ENCODE data around the gene SAP30. TPM values are rescaled to one million over a fixed set of nuclear protein-coding genes. Genes with fewer than 3 reads are reported as not detected.
A peak's percentile ranks its signal among the peaks of the same experiment; 100 is the strongest.

Gene SAP30
- total RNA-seq, 1 donor from 2014 or later = 16.8 TPM

DNA sequence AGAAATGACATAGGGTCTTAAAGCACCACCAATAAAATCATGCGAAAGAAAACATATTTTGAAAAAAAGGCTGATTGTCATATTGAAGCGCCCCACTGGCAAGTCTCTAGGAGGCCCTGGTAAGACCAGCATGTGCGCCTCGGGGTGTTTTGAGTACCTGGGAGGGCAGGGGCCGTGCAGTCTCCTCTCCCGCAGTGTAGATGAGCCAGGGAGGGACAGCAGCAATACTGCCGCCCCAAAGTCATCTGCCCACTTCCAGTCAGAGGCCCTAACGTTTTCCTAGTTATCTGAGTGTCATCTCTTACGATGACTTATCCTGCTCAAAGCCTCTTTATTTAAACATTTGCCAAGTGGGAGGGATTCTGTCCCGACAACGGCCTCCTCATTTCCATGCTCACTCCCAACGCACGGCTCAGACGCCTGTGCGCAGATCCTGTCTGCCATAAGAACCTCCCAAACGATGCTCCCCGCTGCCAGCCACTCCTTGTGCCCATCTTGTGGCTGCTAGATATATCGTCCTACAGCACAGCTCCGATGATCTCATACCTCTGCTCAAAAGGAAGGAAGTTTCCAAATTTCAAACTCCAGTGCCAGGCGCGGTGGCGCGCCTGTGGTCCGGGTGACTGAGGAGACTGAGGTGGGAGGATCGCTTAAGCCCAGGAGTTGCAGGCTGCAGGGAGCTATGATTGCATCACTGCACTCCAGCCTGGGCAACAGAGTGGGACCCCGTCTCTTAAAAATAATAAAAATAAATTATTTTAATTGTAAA, 45.3 kb downstream of the SAP30 start:
- Mint-ChIP-seq H3K9me3 (no peaks in the 10 kb centered on the region), H3K36me3 (no peaks in the 10 kb centered on the region), H3K27ac (no peak overlapping the region), H3K27me3 (ENCODE audit: low read depth) (peaks cover 4% of the 10 kb centered on the region), H3K4me3 (no peak overlapping the region), H3K4me1 (peaks cover 13% of the 10 kb centered on the region)
- DNase-seq (ENCODE audit: low spot score in 2 of 2, unreplicated experiment in 2 of 2) = no peak
- TF ChIP-seq, protein P1, sequence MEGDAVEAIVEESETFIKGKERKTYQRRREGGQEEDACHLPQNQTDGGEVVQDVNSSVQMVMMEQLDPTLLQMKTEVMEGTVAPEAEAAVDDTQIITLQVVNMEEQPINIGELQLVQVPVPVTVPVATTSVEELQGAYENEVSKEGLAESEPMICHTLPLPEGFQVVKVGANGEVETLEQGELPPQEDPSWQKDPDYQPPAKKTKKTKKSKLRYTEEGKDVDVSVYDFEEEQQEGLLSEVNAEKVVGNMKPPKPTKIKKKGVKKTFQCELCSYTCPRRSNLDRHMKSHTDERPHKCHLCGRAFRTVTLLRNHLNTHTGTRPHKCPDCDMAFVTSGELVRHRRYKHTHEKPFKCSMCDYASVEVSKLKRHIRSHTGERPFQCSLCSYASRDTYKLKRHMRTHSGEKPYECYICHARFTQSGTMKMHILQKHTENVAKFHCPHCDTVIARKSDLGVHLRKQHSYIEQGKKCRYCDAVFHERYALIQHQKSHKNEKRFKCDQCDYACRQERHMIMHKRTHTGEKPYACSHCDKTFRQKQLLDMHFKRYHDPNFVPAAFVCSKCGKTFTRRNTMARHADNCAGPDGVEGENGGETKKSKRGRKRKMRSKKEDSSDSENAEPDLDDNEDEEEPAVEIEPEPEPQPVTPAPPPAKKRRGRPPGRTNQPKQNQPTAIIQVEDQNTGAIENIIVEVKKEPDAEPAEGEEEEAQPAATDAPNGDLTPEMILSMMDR (IDR thresholded peaks at IDR 0.05; ENCODE audit: unreplicated experiment) = no peak

GRCh38 chr4:173417833-173418232, 47.1 kb downstream of the SAP30 start:
- TF ChIP-seq, protein P1 (IDR thresholded peaks at IDR 0.05; ENCODE audit: unreplicated experiment) = no peak
- H3K4me1 Mint-ChIP-seq = peaks cover 13% of the 10 kb centered on the region
- H3K27ac Mint-ChIP-seq = no peak overlapping the region
- DNase-seq (ENCODE audit: low spot score in 2 of 2, unreplicated experiment in 2 of 2) = no peak
- H3K9me3 Mint-ChIP-seq = no peaks in the 10 kb centered on the region
- H3K4me3 Mint-ChIP-seq = no peak overlapping the region
- H3K27me3 Mint-ChIP-seq (ENCODE audit: low read depth) = peaks cover 4% of the 10 kb centered on the region
- H3K36me3 Mint-ChIP-seq = no peaks in the 10 kb centered on the region

- H3K27me3 Mint-ChIP-seq (ENCODE audit: low read depth) = peaks cover 4% of the 10 kb centered on the region
- no peak for DNase-seq (ENCODE audit: low spot score in 2 of 2, unreplicated experiment in 2 of 2)
- TF ChIP-seq, protein P1 (IDR thresholded peaks at IDR 0.05; ENCODE audit: unreplicated experiment) = no peak
- peaks cover 13% of the 10 kb centered on the region for H3K4me1 Mint-ChIP-seq
- H3K27ac Mint-ChIP-seq = no peak overlapping the region
- H3K9me3 Mint-ChIP-seq = peaks cover under 1% of the 10 kb centered on the region
- no peak overlapping the region for H3K4me3 Mint-ChIP-seq
- no peaks in the 10 kb centered on the region for H3K36me3 Mint-ChIP-seq
Measured at GRCh38 chr4:173418639-173419038, 47.9 kb downstream of the SAP30 start.

- peaks cover 4% of the 10 kb centered on the region for H3K9me3 Mint-ChIP-seq
- H3K27me3 Mint-ChIP-seq (ENCODE audit: low read depth) = peaks cover 4% of the 10 kb centered on the region
- DNase-seq (ENCODE audit: low spot score in 2 of 2, unreplicated experiment in 2 of 2) = no peak
- H3K4me1 Mint-ChIP-seq = peaks cover 8% of the 10 kb centered on the region
- H3K27ac Mint-ChIP-seq = no peak overlapping the region
- TF ChIP-seq, protein P1 (IDR thresholded peaks at IDR 0.05; ENCODE audit: unreplicated experiment) = peak; percentile 59
- no peaks in the 10 kb centered on the region for H3K36me3 Mint-ChIP-seq
- peak overlapping the region; percentile 18 for H3K4me3 Mint-ChIP-seq
Measured at GRCh38 chr4:173420324-173420752, 49.6 kb downstream of the SAP30 start.

- Mint-ChIP-seq H3K4me3 (no peak overlapping the region), H3K27me3 (ENCODE audit: low read depth) (peaks cover 4% of the 10 kb centered on the region), H3K36me3 (no peaks in the 10 kb centered on the region), H3K4me1 (peaks cover 4% of the 10 kb centered on the region), H3K27ac (no peak overlapping the region), H3K9me3 (peaks cover 4% of the 10 kb centered on the region)
- no peak for DNase-seq (ENCODE audit: low spot score in 2 of 2, unreplicated experiment in 2 of 2)
- TF ChIP-seq, protein P1 (IDR thresholded peaks at IDR 0.05; ENCODE audit: unreplicated experiment) = no peak
Measured at GRCh38 chr4:173420801-173421200, 50.0 kb downstream of the SAP30 start.
